ENCODE measurements around the gene MTMR2.

The MTMR2 gene

GRCh38 chr11:95910638-95911368 is 13.1 kb downstream of the MTMR2 start:
- H3K4me3 Mint-ChIP-seq: no peak overlapping the region
- peaks cover 24% of the 10 kb centered on the region for H3K36me3 Mint-ChIP-seq (ENCODE audit: low read depth)
- H3K27ac Mint-ChIP-seq: no peak overlapping the region
- H3K4me1 Mint-ChIP-seq (ENCODE audit: low read depth): peaks cover 48% of the 10 kb centered on the region
- H3K9me3 Mint-ChIP-seq: no peaks in the 10 kb centered on the region
- H3K27me3 Mint-ChIP-seq: no peaks in the 10 kb centered on the region

- Mint-ChIP-seq H3K27me3 (no peaks in the 10 kb centered on the region), H3K4me1 (ENCODE audit: low read depth) (peaks cover 34% of the 10 kb centered on the region), H3K36me3 (ENCODE audit: low read depth) (peaks cover 19% of the 10 kb centered on the region), H3K9me3 (no peaks in the 10 kb centered on the region), H3K4me3 (no peak overlapping the region), H3K27ac (no peak overlapping the region)
Observed at GRCh38 chr11:95908826-95909225, 15.1 kb downstream of the MTMR2 start.

GRCh38 chr11:95907476-95907875 is 16.4 kb downstream of the MTMR2 start:
- H3K4me3 Mint-ChIP-seq: no peak overlapping the region

GRCh38 chr11:95904009-95904650 is 19.8 kb downstream of the MTMR2 start:
- Mint-ChIP-seq H3K4me3 (no peak overlapping the region), H3K36me3 (ENCODE audit: low read depth) (no peaks in the 10 kb centered on the region), H3K4me1 (ENCODE audit: low read depth) (peaks cover 13% of the 10 kb centered on the region), H3K27me3 (no peaks in the 10 kb centered on the region), H3K9me3 (no peaks in the 10 kb centered on the region), H3K27ac (no peak overlapping the region)

More at GRCh38 chr11:95907476-95907875, 16.4 kb downstream of the MTMR2 start:
- peaks cover 22% of the 10 kb centered on the region for H3K4me1 Mint-ChIP-seq (ENCODE audit: low read depth)
- H3K9me3 Mint-ChIP-seq: no peaks in the 10 kb centered on the region
- H3K36me3 Mint-ChIP-seq (ENCODE audit: low read depth): peaks cover 9% of the 10 kb centered on the region
- H3K27ac Mint-ChIP-seq: no peak overlapping the region
- no peaks in the 10 kb centered on the region for H3K27me3 Mint-ChIP-seq

GRCh38 chr11:95898782-95899181 is 25.1 kb downstream of the MTMR2 start:
- no peak overlapping the region for H3K27ac Mint-ChIP-seq
- no peaks in the 10 kb centered on the region for H3K27me3 Mint-ChIP-seq
- no peaks in the 10 kb centered on the region for H3K9me3 Mint-ChIP-seq
- H3K4me3 Mint-ChIP-seq: no peak overlapping the region
- no peaks in the 10 kb centered on the region for H3K36me3 Mint-ChIP-seq (ENCODE audit: low read depth)
- H3K4me1 Mint-ChIP-seq (ENCODE audit: low read depth): peaks cover 3% of the 10 kb centered on the region

GRCh38 chr11:95897731-95898130 is 26.2 kb downstream of the MTMR2 start:
- Mint-ChIP-seq H3K36me3 (ENCODE audit: low read depth) (no peaks in the 10 kb centered on the region), H3K27ac (no peak overlapping the region), H3K27me3 (no peaks in the 10 kb centered on the region), H3K4me1 (ENCODE audit: low read depth) (peaks cover 3% of the 10 kb centered on the region), H3K4me3 (no peak overlapping the region), H3K9me3 (no peaks in the 10 kb centered on the region)

- Mint-ChIP-seq H3K9me3 (no peaks in the 10 kb centered on the region), H3K27me3 (no peaks in the 10 kb centered on the region), H3K4me1 (ENCODE audit: low read depth) (peaks cover 3% of the 10 kb centered on the region), H3K27ac (no peak overlapping the region), H3K36me3 (ENCODE audit: low read depth) (no peaks in the 10 kb centered on the region), H3K4me3 (no peak overlapping the region)
Observed at GRCh38 chr11:95895815-95896214, 28.1 kb downstream of the MTMR2 start.

- H3K9me3 Mint-ChIP-seq: no peaks in the 10 kb centered on the region
- peaks cover 9% of the 10 kb centered on the region for H3K4me1 Mint-ChIP-seq (ENCODE audit: low read depth)
- H3K36me3 Mint-ChIP-seq (ENCODE audit: low read depth): peaks cover 4% of the 10 kb centered on the region
- H3K27ac Mint-ChIP-seq: no peak overlapping the region
- no peaks in the 10 kb centered on the region for H3K27me3 Mint-ChIP-seq
- H3K4me3 Mint-ChIP-seq: no peak overlapping the region
Observed at GRCh38 chr11:95892892-95893570, 30.9 kb downstream of the MTMR2 start.

GRCh38 chr11:95892492-95892891 is 31.4 kb downstream of the MTMR2 start:
- peaks cover 9% of the 10 kb centered on the region for H3K4me1 Mint-ChIP-seq (ENCODE audit: low read depth)
- no peaks in the 10 kb centered on the region for H3K27me3 Mint-ChIP-seq
- H3K4me3 Mint-ChIP-seq: no peak overlapping the region
- H3K36me3 Mint-ChIP-seq (ENCODE audit: low read depth): peaks cover 9% of the 10 kb centered on the region
- H3K27ac Mint-ChIP-seq: no peak overlapping the region
- no peaks in the 10 kb centered on the region for H3K9me3 Mint-ChIP-seq

- Mint-ChIP-seq H3K27me3 (no peaks in the 10 kb centered on the region), H3K4me1 (ENCODE audit: low read depth) (peaks cover 9% of the 10 kb centered on the region), H3K9me3 (no peaks in the 10 kb centered on the region), H3K27ac (no peak overlapping the region), H3K4me3 (no peak overlapping the region), H3K36me3 (ENCODE audit: low read depth) (peaks cover 17% of the 10 kb centered on the region)
Observed at GRCh38 chr11:95891423-95892170, 32.3 kb downstream of the MTMR2 start.

GRCh38 chr11:95888852-95889251 is 35.1 kb downstream of the MTMR2 start:
- H3K9me3 Mint-ChIP-seq: no peaks in the 10 kb centered on the region
- no peaks in the 10 kb centered on the region for H3K27me3 Mint-ChIP-seq
- H3K27ac Mint-ChIP-seq: no peak overlapping the region
- peaks cover 6% of the 10 kb centered on the region for H3K4me1 Mint-ChIP-seq (ENCODE audit: low read depth)
- H3K4me3 Mint-ChIP-seq: no peak overlapping the region
- H3K36me3 Mint-ChIP-seq (ENCODE audit: low read depth): peaks cover 36% of the 10 kb centered on the region

- Mint-ChIP-seq H3K27ac (no peak overlapping the region), H3K4me3 (no peak overlapping the region), H3K36me3 (ENCODE audit: low read depth) (peaks cover 36% of the 10 kb centered on the region), H3K9me3 (no peaks in the 10 kb centered on the region), H3K27me3 (no peaks in the 10 kb centered on the region), H3K4me1 (ENCODE audit: low read depth) (peaks cover 6% of the 10 kb centered on the region)
Observed at GRCh38 chr11:95888439-95888838, 35.5 kb downstream of the MTMR2 start.

- Mint-ChIP-seq H3K4me3 (no peak overlapping the region), H3K36me3 (ENCODE audit: low read depth) (peaks cover 40% of the 10 kb centered on the region), H3K9me3 (no peaks in the 10 kb centered on the region), H3K27ac (no peak overlapping the region), H3K27me3 (no peaks in the 10 kb centered on the region), H3K4me1 (ENCODE audit: low read depth) (peaks cover 6% of the 10 kb centered on the region)
Observed at GRCh38 chr11:95886462-95886861, 37.4 kb downstream of the MTMR2 start.

GRCh38 chr11:95884802-95885201 is 39.1 kb downstream of the MTMR2 start:
- H3K4me3 Mint-ChIP-seq: no peak overlapping the region
- H3K27me3 Mint-ChIP-seq: no peaks in the 10 kb centered on the region
- peaks cover 6% of the 10 kb centered on the region for H3K4me1 Mint-ChIP-seq (ENCODE audit: low read depth)

GRCh38 chr11:95884376-95884775 is 39.5 kb downstream of the MTMR2 start:
- no peak overlapping the region for H3K27ac Mint-ChIP-seq

More at GRCh38 chr11:95884802-95885201, 39.1 kb downstream of the MTMR2 start:
- Mint-ChIP-seq H3K36me3 (ENCODE audit: low read depth) (peaks cover 40% of the 10 kb centered on the region), H3K9me3 (no peaks in the 10 kb centered on the region), H3K27ac (no peak overlapping the region)

More at GRCh38 chr11:95884376-95884775, 39.5 kb downstream of the MTMR2 start:
- H3K4me3 Mint-ChIP-seq: no peak overlapping the region
- no peaks in the 10 kb centered on the region for H3K9me3 Mint-ChIP-seq
- peaks cover 6% of the 10 kb centered on the region for H3K4me1 Mint-ChIP-seq (ENCODE audit: low read depth)
- peaks cover 40% of the 10 kb centered on the region for H3K36me3 Mint-ChIP-seq (ENCODE audit: low read depth)
- no peaks in the 10 kb centered on the region for H3K27me3 Mint-ChIP-seq

Measured in stimulated activated naive CD8-positive, alpha-beta T cell treated with anti-CD3 and anti-CD28 coated beads, Interleukin-15, Interleukin-2, amounts not matched to agents 100 ng/mL and 50 ng/mL, for 24 hours (primary cell).